Small intestine (tissue), 7 donors: ENCODE measurements around the gene FN3K. TPM values are rescaled to one million over a fixed set of nuclear protein-coding genes. Genes with fewer than 3 reads are reported as not detected.

ENCODE experiments used
- DNase-seq, 2 donors: peaks; one replicate each; pipeline versions ENCODE4 v3.0.0 to v3.0.0-alpha.2; 2013
- FAIRE-seq: peaks from 2 replicates; lab custom pipeline; 2012; peaks lifted over from hg19 to GRCh38; lab: Jason Lieb, UNC
- H3K27ac ChIP-seq, 3 donors: one replicate each; pipeline ENCODE4 v1.5.1; 2013; ENCODE audit warnings: low read length in 2 of 3, mild to moderate bottlenecking in 2 of 3, control low read depth in 1 of 3, inconsistent platforms in 1 of 3, low read depth in 1 of 3, moderate library complexity in 1 of 3
- H3K27me3 ChIP-seq, 3 donors: one replicate each; pipeline ENCODE4 v1.6.1; 2013; ENCODE audit warnings: low read length in 3 of 3, inconsistent platforms in 1 of 3; ENCODE audit not compliant: control insufficient read depth in 3 of 3, insufficient read depth in 3 of 3
- H3K36me3 ChIP-seq, 3 donors: one replicate each; pipeline ENCODE4 v1.6.1; 2013; ENCODE audit warnings: low read length in 3 of 3, inconsistent platforms in 1 of 3, low read depth in 1 of 3, mild to moderate bottlenecking in 1 of 3, moderate library complexity in 1 of 3; ENCODE audit not compliant: control insufficient read depth in 3 of 3, insufficient read depth in 2 of 3
- H3K4me1 ChIP-seq, 3 donors: one replicate each; pipeline ENCODE4 v1.6.1; 2013; ENCODE audit warnings: low read length in 2 of 3, inconsistent platforms in 1 of 3, low read depth in 1 of 3, mild to moderate bottlenecking in 1 of 3, moderate library complexity in 1 of 3; ENCODE audit not compliant: control insufficient read depth in 3 of 3, insufficient read depth in 2 of 3
- H3K4me3 ChIP-seq, 3 donors: one replicate each; pipeline ENCODE4 v1.5.1; 2013; ENCODE audit warnings: low read length in 3 of 3, control low read depth in 1 of 3, inconsistent platforms in 1 of 3, low read depth in 1 of 3, mild to moderate bottlenecking in 1 of 3, moderate library complexity in 1 of 3
- H3K9me3 ChIP-seq, 2 donors: one replicate each; pipeline ENCODE4 v1.6.1; 2013; ENCODE audit warnings: low read depth in 1 of 2, low read length in 1 of 2; ENCODE audit not compliant: control insufficient read depth in 2 of 2, insufficient read depth in 1 of 2
- WGBS, 3 donors: extraction: QIAGEN DNeasy Blood & Tissue Kit; methylation state at CpG; one replicate each; pipeline ENCODE4 v1.1.7; 2013; 5-methylcytosine and 5-hydroxymethylcytosine counted together
- polyA plus RNA-seq, 4 donors: library from polyadenylated mRNA; stranded (reverse) in 3 of 4; unstranded in 1 of 4; fragments of 200-250 nt in 3 of 4; fragments of 120-200 nt in 1 of 4; gene quantifications; one replicate each; pipeline versions ENCODE4 v1.2.1 to v1.2.3, GENCODE V29; 2013
- donor health status: healthy with polysubstance abuse.
- donor health status: control.
- donor health status: control.
- donor health status: Bipolar disorder and iron deficiency.
- donor health status: healthy.

The FN3K gene
- polyA plus RNA-seq, 4 donors: 17.9 to 261 (median 23.5) TPM

GRCh38 chr17:82797061-82797460 is 61.6 kb downstream of the FN3K start:
- FAIRE-seq: no peak
- Histone ChIP-seq H3K27me3 (no peaks in the 10 kb centered on the region), H3K27ac (no peak overlapping the region), H3K4me3 (no peak overlapping the region), H3K9me3 (no peaks in the 10 kb centered on the region), H3K4me1 (no peaks in the 10 kb centered on the region), H3K36me3 (peaks cover 0 to 67% (median 4%) of the 10 kb centered on the region in 3 donors)
- DNase-seq: no peak
- 94 to 96% (median 96%) methylated on average over 9 of the region's 9 CpGs for WGBS, 3 donors

- 93 to 98% (median 97%) methylated on average over 7 of the region's 7 CpGs for WGBS, 3 donors
- peaks cover 0 to 2% of the 10 kb centered on the region in 2 donors for H3K9me3 ChIP-seq
- FAIRE-seq: no peak
- peaks cover 0 to 67% (median 4%) of the 10 kb centered on the region in 3 donors for H3K36me3 ChIP-seq
- no peak overlapping the region for H3K4me3 ChIP-seq
- DNase-seq: no peak
- no peak overlapping the region for H3K27ac ChIP-seq
- no peaks in the 10 kb centered on the region for H3K4me1 ChIP-seq
- H3K27me3 ChIP-seq: no peaks in the 10 kb centered on the region
Observed at GRCh38 chr17:82798752-82799151, 63.3 kb downstream of the FN3K start.

- H3K27ac ChIP-seq: no peak overlapping the region
- FAIRE-seq (no peak), DNase-seq (no peak)
- no peaks in the 10 kb centered on the region for H3K4me1 ChIP-seq
- 91 to 94% (median 92%) methylated on average over 16 of the region's 16 CpGs for WGBS, 3 donors
- peaks cover 0 to 66% (median 4%) of the 10 kb centered on the region in 3 donors for H3K36me3 ChIP-seq
- H3K9me3 ChIP-seq: peaks cover 0 to 2% of the 10 kb centered on the region in 2 donors
- H3K27me3 ChIP-seq: no peaks in the 10 kb centered on the region
- H3K4me3 ChIP-seq: no peak overlapping the region
Observed at GRCh38 chr17:82799591-82799990, 64.2 kb downstream of the FN3K start.

Other genes with a start within 250 kb of the FN3K start
- gene FOXK2, start 215.9 kb upstream of the FN3K start, polyA plus RNA-seq: 10 to 100 TPM; 11.6 to 25.9 (median 18.0) TPM
- gene WDR45B, start 87.2 kb upstream of the FN3K start, polyA plus RNA-seq: 10 to 100 TPM; 60.4 to 69.7 (median 66.3) TPM
- 10 to 100 TPM in 2 of 4 donors, 1 to 10 TPM in 2; 8.1 to 24.5 (median 13.9) TPM for gene RAB40B, start 36.9 kb upstream of the FN3K start, polyA plus RNA-seq
- gene FN3KRP, start 18.9 kb upstream of the FN3K start, polyA plus RNA-seq: 10 to 100 TPM; 20.3 to 50.0 (median 26.5) TPM
- 10 to 100 TPM; 38.7 to 83.7 (median 67.3) TPM for gene TBCD, start 16.4 kb downstream of the FN3K start, polyA plus RNA-seq
- gene ZNF750, start 104.4 kb downstream of the FN3K start, polyA plus RNA-seq: under 1 TPM in 3 of 4 donors, not detected in 1; 0.04 to 0.27 (median 0.10) TPM